HEK293T (cell line): ENCODE results near the gene RSF1.
"Not testable (repeated sequence)": the region's sequence is repeated elsewhere in the genome, so short reads cannot be mapped to it uniquely, and the experiment has no call there.

Source experiments
- CTCF ChIA-PET: fragments of 350-600 bp; formaldehyde crosslinking; extraction: SDS; loops from one replicate; lab custom pipeline; 2021; ENCODE audit warnings: antibody characterized with exemption, inconsistent platforms; lab: Yijun Ruan, JAX
- POLR2A ChIA-PET: fragments of 350-600 bp; formaldehyde crosslinking; extraction: SDS; loops from one replicate; lab custom pipeline; 2020; ENCODE audit warnings: antibody characterized with exemption, inconsistent platforms; lab: Yijun Ruan, JAX
- DNase-seq: peaks from one replicate; pipeline ENCODE4 v3.0.0; 2012; ENCODE audit warnings: mixed read lengths; ENCODE audit errors: extremely low spot score
- ARNT ChIP-seq: fragments of 450-650 bp; IDR thresholded peaks from 2 replicates; pipeline ENCODE4 v1.6.1; 2017; ENCODE audit warnings: mild to moderate bottlenecking
- BHLHE40 ChIP-seq: fragments of 450-650 bp; IDR thresholded peaks from 2 replicates; pipeline ENCODE4 v1.6.1; 2016; ENCODE audit warnings: mild to moderate bottlenecking, moderate library complexity, borderline replicate concordance
- CTBP1 ChIP-seq: fragments of 450-650 bp; IDR thresholded peaks from 2 replicates; pipeline ENCODE4 v1.6.1; 2016; ENCODE audit warnings: borderline replicate concordance
- ELF4 ChIP-seq: fragments of 450-650 bp; IDR thresholded peaks from 2 replicates; pipeline ENCODE4 v1.6.1; 2017; ENCODE audit warnings: antibody characterized with exemption
- FOXK2 ChIP-seq: fragments of 450-650 bp; IDR thresholded peaks from 2 replicates; pipeline ENCODE4 v1.6.1; 2016; ENCODE audit warnings: mild to moderate bottlenecking
- FOXM1 ChIP-seq: fragments of 450-650 bp; IDR thresholded peaks from 2 replicates; pipeline ENCODE4 v1.6.1; 2017; ENCODE audit warnings: mild to moderate bottlenecking, borderline replicate concordance
- HDGF ChIP-seq: fragments of 450-650 bp; IDR thresholded peaks from 2 replicates; pipeline ENCODE4 v1.6.1; 2017; ENCODE audit warnings: antibody characterized with exemption, borderline replicate concordance
- L3MBTL2 ChIP-seq: fragments of 450-650 bp; conservative IDR thresholded peaks from 2 replicates; pipeline ENCODE4 v1.6.1; 2016; ENCODE audit warnings: mild to moderate bottlenecking
- PKNOX1 ChIP-seq: fragments of 450-650 bp; IDR thresholded peaks from 2 replicates; pipeline ENCODE4 v1.6.1; 2016
- SP1 ChIP-seq: fragments of 450-650 bp; IDR thresholded peaks from 2 replicates; pipeline ENCODE4 v1.6.1; 2017
- SUZ12 ChIP-seq: fragments of 450-650 bp; IDR thresholded peaks from 2 replicates; pipeline ENCODE4 v1.6.1; 2016; ENCODE audit warnings: mild to moderate bottlenecking
- TARDBP ChIP-seq: fragments of 450-650 bp; IDR thresholded peaks from 2 replicates; pipeline ENCODE4 v1.6.1; 2016

The RSF1 gene

GRCh38 chr11:77820565-77821348 is at the start of gene RSF1, which contains the start of gene AAMDC:
Gene RSF1 (minus strand): TSS chr11:77820722. CDS start chr11:77820714, 8 bp downstream.
Gene AAMDC (plus strand): TSS chr11:77821144. CDS start chr11:77842497, 21,353 bp downstream.
- ChIA-PET CTCF (no interaction called here), POLR2A (interaction anchor here (0.6 to 2.0 kb wide), 5 partner anchors 75 to 575 kb away, joined by 3 to 11 read pairs (median 3); partner anchors contain the start of gene INTS4)
- TF ChIP-seq HDGF (0 out of 2 replicates have a peak, but pooled peaks have one; percentile 17), FOXK2 (peak; percentile 96), FOXM1 (no peak), L3MBTL2 (peak; percentile 65), PKNOX1 (peak; percentile 17; the same call in 1 of the 2 replicates)
- DNase-seq = peak; percentile 90

GRCh38 chr11:77868744-77869143 is 48.2 kb upstream of the RSF1 start:
- TF ChIP-seq SP1 (no peak), L3MBTL2 (no peak)
- DNase-seq = no peak
- ChIA-PET POLR2A (no interaction called here), CTCF (no interaction called here)

GRCh38 chr11:77866336-77866735 is 45.8 kb upstream of the RSF1 start:
- CTCF ChIA-PET = no interaction called here
- POLR2A ChIA-PET = no interaction called here
- TF ChIP-seq CTBP1 (no peak), TARDBP (no peak)
- no peak for DNase-seq

DNA sequence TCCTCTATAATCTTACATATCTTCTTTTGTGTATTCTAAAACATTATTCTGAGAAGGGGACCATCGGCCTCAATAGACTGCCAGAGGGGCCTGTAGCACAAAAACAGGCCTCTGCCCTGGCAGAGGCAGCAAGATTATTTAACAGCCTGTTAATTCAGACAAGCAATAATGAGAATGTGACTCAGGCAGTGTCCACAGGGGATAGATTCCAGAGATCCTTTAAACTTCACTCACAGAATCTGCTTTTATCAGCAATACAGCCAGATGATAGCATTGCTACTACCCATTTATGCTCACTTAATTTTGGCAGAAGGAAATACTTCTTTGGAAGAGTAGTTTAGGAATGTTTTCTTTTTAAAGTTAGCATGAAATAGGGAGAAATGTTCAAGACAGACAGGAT is 45.3 kb upstream of the RSF1 start:
- CTCF ChIA-PET = no interaction called here
- DNase-seq = no peak

DNA sequence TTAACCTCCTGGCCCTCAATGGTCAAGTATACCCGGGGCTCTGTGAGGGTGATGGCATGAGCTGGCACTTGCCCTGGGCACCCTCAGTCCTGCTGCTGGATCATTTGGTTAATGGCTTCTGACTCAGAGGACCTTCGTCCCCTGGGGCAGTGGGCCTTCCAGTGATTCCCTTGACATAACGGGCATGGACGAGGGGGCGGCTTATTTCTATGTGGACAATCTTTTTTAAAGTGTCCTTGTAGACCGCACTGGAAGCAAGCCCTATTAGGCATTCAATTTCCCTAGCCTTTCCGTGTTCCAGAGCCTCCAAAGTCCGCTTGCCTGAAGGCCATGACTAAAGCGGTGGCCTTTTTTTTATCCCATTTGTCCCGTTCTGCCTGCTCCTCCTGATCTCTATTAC is 40.9 kb upstream of the RSF1 start:
- DNase-seq, CTCF ChIA-PET, POLR2A ChIA-PET: not testable (repeated sequence)

More for the DNA sequence above, 45.3 kb upstream of the RSF1 start:
- TF ChIP-seq SUZ12 = no peak
- POLR2A ChIA-PET = no interaction called here

DNA sequence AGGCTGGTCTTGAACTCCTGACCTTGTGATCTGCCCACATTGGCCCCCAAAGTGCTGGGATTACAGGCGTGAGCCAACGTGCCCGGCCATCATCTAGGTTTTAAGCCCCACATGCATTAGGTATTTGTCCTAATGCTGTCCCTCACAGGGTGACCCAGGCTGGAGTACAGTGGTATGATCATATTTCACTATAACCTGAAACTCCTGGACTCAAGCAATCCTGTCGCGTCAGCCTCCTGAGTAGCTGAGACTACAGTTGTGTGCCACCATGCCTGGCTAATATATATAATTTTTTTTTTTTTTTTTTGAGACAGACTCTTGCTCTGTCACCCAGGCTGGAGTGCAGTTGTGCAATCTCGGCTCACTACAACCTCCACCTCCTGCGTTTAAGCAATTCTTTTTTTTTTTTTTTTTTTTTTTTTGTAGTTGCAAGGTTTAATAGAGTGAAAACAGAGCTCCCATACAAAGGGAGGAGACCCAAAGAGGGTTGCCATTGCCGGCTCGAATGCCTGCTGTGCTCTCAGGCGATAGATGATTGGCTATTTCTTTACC is 37.5 kb upstream of the RSF1 start:
- DNase-seq, POLR2A ChIA-PET, CTCF ChIA-PET: not testable (repeated sequence)

DNA sequence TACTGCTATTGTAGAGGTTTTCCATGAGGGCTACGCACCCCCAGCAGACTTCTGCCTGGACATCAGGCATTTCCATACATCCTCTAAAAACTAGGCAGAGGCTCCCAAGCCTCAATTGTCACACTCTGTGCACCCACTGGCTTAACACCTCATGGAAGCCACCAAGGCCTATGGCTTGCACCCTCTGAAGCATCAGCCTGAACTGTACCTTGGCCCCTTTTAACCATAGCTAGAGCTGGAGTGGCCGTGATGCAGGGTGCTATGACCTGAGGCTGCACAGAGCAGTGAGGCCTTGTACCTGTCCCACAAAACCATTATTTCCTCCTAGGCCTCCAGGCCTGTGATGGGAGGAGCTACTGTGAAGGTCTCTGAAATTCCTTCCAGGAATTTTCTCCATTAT is 34.3 kb upstream of the RSF1 start:
- TF ChIP-seq SP1 (no peak), BHLHE40 (no peak), FOXM1 (no peak), PKNOX1 (no peak), L3MBTL2 (no peak), ARNT (no peak)
- DNase-seq = no peak
- ChIA-PET CTCF (no interaction called here), POLR2A (no interaction called here)

- POLR2A ChIA-PET = no interaction called here
- TF ChIP-seq L3MBTL2 (no peak), BHLHE40 (no peak), ELF4 (no peak)
- DNase-seq = no peak
- CTCF ChIA-PET = no interaction called here
Observed at GRCh38 chr11:77851503-77851902, 31.0 kb upstream of the RSF1 start.

DNA sequence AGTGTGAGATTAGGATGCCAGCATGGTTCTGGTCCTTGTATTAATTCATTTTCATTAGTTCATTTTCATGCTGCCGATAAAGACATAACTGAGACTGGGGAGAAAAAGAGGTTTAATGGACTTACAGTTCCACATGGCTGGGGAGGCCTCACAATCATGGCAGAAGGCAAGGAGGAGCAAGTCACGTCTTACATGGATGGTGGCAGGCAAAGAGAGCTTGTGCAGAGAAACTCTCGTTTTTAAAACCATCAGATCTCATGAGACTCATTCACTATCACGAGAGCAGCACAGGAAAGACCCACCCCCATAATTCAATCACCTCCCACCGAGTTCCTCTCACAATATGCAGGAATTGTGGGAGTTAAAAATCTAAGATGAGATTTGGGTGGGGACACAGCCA is 23.2 kb upstream of the RSF1 start:
- DNase-seq, POLR2A ChIA-PET: not testable (repeated sequence)
- CTCF ChIA-PET = interaction anchor here (0.6 kb wide), 1 partner anchor 288 kb away, joined by 5 read pairs; no protein-coding TSS in a partner anchor
